Activated gamma-delta T cell (primary cell): ENCODE measurements around the gene MTM1.

Experiments used
- DNase-seq: peaks from one replicate; lab custom pipeline; 2025; lab: John Stamatoyannopoulos, UW

The MTM1 gene

GRCh38 chrX:150548684-150549083 is 19.7 kb upstream of the MTM1 start:
- DNase-seq: no peak

DNA sequence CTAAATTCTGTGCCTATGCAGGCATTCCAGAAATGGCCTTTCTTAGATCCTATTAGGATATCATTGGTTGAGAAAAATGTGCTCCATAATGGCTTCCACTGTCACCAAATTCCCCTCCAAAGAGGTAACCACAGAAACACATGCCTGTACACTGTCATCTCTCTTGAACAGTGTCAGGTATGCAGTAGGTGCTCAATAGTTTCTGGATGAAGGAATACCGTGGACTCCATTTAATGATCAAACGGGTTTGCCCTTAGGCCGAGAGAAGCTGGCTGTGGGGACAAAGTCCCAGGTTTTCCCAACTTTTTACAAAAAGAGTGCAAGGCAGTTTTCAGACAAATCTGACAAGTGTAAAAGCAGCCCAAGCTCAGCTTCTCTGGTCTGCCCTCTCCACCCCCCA is 16.5 kb upstream of the MTM1 start:
- no peak for DNase-seq

DNA sequence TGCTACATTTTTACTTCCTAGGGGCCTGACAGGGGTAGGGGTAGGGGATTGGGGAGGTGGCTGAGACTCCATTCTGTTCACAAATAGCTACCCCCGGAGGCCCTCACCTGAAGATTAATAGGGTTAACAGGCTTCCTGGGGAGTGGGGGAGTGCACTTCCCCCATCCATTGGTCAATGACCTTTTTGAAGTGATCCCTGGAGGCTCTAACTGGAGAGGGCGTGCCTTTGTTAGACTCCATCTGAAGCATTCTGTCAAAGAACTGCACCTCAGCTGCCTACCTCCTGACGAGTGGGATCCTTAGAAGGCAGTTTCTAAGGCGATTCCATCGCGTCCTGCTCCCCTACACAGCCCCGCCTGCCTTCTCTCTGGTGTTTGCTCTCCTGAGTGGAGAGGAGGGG is 10.0 kb upstream of the MTM1 start:
- DNase-seq: no peak

DNA sequence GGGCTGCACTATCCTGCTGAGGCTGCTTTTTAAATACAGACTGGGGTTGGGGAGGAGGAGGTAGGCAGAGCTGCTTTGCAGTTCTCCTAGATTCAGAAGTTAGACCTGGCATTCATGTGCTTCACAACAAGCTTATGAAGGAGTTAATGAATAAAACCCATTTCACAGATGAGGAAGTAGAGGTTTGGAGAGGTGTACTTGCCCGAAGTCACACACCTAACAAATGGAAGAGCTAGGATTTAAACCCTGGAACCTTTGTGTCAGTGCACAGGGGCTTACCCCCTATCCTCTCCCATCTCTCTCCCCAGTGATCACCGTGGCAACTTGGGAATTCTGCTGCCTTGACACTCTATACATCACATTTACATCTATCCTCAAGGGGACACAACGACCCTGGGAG is 3.6 kb upstream of the MTM1 start:
- no peak for DNase-seq

GRCh38 chrX:150565551-150565950 is 2.9 kb upstream of the MTM1 start:
- no peak for DNase-seq

GRCh38 chrX:150566734-150567182 is 1.7 kb upstream of the MTM1 start:
- DNase-seq: no peak

DNA sequence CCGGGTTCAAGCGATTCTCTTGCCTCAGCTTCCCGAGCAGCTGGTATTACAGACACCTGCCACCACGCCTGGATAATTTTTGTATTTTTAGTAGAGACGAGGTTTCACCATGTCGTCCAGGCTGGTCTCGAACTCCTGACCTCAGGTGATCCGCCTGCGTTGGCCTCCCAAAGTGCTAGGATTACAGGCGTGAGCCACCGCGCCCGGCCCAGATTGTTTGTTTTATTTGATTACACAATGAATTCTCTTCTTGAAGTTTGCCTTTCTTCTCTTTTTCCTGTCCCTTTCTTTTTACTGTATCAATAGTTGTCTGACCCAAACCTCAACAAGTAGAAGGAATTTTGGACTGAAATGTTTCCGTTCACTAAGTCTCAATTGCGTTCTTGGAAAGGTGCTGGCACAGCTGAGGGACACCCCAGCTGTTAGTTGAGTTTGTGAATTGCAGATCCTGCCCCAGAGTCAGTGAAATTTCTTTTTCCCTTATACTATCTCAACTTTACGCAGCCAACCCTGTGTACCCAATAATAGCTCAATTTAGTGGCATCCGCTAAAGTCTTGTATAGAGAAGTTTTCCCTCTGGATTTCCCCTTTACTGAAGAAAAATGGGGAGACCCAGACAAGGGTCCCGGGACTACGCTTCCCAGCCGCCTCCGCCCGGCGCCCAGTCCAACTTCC is 639 bp upstream of the MTM1 start:
- no peak for DNase-seq

DNA sequence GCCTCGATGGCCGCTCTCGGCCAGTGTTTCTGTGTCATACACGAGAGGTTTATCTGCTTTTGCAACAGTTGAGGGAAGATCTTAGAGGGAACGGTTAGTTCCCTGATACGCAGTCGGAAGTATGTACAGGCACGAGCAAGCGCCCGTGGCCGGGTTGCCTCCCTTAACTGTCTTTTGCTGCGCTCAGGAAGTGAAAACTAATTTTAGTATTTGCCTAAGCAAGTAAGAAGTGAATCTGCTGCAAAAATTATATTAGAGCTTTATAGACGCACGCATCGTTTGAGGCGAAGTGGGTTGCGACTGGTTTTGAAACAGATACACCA is 695 bp downstream of the MTM1 start:
- DNase-seq: no peak

DNA sequence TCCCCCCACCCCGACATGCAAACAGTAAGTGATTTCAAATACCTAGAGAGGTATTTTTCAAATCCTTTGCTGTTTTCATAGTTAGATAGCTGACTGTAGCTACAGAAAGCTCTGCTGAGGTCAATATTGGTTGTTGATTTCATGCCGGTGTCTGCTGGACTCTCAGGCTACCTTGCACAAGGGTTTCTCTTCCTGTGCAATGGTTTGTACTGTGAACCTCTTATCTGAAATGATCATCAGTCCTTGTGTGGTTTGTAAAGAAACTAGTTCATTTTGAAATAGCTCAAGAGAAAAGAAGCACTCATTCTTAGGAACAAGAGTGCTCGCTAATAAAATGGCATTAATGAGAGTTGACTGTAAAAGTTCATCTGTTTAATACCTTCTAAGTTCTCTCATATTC is 2.1 kb downstream of the MTM1 start:
- no peak for DNase-seq

DNA sequence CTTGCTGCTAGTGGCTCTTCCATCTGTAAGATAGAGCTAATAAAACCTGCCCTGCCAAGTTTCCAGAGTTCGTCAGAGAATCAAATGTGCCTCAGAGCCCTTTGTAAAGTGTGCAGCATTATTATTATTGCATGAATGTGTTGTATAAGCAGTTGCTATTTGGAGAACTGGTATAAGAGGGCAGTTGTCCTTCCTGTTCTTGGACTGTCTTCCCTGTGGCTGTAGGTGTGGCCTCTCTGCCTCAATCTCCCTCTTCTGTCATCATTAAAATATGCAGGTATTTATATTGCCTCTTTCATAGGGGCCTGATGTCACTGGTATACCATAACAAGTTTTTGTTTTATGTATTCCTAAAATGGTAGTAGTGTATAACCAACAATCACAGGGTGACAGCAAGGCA is 3.8 kb downstream of the MTM1 start:
- DNase-seq: no peak

DNA sequence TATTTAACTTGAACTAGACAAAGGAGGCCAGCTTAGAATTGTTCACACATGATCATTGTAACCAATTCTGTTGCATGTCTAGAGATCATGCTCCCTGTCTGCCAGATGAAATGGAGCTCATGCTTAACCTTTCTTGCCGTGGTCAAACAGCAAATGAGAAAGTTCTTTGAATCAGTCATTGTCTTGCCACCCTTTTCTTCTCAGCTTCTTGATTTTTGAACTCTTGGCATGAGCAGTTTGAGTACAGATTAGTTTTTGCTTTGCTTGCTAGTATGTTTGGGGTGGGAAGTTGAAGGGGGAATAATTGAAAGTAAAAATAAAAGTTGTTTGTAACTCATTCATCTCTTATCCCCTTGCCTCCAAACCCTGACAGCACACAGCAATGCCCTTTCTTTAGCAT is 4.7 kb downstream of the MTM1 start:
- DNase-seq: no peak

GRCh38 chrX:150573702-150574101 is 5.3 kb downstream of the MTM1 start:
- DNase-seq: no peak

GRCh38 chrX:150574559-150575418 is 6.4 kb downstream of the MTM1 start:
- no peak for DNase-seq

DNA sequence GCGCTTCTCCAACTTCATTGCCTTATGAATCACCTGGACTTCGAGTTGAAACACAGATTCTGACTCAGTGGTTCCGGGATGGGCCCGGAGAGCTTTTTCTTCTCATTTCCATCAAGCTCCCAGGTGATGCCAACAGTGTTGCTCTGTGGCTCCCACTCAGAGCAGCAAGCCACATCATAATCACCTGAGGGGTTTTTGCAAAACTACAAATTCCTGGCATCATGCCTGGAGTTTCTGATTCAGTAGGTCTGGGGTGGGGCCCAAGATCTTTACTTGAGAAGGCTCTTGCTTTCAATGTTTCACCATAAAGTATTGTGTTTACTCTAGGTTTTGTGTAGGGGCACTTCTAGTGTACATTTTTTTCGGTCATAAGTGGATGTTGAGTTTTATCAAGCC is 7.0 kb downstream of the MTM1 start:
- DNase-seq: no peak

- no peak for DNase-seq
Measured at GRCh38 chrX:150577174-150577573, 8.8 kb downstream of the MTM1 start.

DNA sequence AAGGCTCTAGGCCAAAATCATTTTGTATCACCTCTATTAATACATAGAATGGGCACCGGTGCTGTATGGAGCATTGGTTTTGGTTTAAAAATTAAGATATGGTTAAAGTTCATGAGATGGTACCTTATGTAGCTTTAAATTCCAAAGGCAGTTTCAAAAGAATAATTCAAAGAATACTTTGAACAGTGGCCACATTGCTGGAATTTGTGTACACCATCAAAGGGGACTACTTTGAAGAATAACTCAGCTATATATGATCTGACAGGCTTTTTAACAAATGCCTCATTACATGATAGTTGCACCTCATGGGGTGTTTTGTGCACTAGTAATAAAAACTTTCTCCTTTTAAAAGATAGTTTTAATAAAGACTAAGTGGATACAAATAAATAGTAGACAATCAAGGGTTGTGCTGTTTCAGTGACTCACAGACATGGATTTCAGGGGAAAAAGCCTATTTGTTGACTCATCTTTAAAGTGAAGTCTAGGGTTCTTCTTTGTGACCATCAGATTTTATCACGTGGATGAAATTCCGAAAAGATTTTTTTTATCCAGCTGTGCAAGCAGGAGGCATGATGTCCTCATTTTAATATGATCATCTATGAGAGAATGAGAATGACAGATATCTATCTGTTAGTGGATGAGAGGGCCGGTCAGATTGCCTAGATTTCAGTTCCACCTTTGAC is 12.8 kb downstream of the MTM1 start:
- DNase-seq: no peak

GRCh38 chrX:150582338-150582948 is 14.0 kb downstream of the MTM1 start:
- no peak for DNase-seq

- no peak for DNase-seq
Measured at GRCh38 chrX:150587585-150588503, 19.4 kb downstream of the MTM1 start.

GRCh38 chrX:150594584-150594983 is 26.2 kb downstream of the MTM1 start:
- no peak for DNase-seq

DNA sequence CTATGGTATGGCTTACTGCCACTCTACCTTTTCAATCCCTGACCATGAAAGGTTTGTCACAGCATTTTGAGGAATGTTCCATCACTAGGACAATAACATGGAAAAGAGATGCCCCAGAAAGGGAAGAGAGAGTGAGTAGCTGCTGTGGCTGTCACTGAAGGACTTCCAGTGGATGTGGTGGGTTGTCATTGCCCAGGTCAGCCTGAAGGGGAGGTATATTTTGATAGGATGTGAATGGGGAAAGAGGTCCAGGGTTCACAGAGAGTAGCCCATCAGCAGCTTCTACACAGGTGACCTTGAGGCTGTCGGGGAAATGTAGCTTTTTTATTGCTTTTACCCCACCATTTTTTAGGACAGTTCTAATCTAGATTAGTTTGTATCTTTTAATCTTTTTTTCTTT is 30.8 kb downstream of the MTM1 start:
- DNase-seq: no peak

DNA sequence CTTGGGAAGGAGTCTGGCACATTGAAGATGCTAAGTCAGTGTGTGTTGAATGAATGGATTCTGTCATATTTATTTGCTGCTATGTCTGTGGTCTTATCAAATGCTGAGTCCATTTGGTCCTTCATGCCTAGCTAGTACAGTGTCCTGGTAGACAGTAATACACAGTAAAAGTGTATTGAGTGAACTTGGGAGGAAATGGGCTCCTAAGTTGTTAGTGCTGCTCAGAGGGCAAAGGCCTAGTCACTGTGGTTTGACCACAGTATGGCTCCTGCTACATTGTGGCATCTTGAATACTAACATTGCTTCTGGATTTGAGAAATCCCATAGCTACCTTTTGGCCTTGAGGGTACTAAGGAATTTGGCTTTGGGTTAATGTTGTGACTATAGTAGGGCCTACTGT is 33.9 kb downstream of the MTM1 start:
- no peak for DNase-seq

DNA sequence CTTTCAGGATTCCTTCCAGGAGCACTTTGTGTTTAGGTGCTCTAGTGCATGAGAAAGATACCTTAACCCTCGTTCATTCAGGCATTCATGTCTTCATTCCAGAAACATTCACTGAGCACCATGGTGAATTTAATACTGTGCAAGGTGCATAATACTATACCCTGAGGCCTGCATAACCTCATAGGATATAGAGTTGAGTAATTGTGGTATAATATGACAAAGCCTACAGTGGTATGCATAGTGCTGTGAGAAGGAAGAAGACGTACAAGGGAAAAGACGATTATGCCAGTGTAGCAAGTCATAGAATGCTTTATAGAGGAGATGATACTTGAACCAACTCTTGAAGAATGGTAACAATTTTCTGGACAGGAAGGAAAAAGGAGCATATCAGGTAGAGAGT is 34.3 kb downstream of the MTM1 start:
- no peak for DNase-seq
